GM04503 (cell line): ENCODE measurements around the gene SMIM10L1.
A peak's percentile ranks its signal among the peaks of the same experiment; 100 is the strongest.

ENCODE experiments used
- DNase-seq: peaks from one replicate; pipeline ENCODE4 v3.0.0-alpha.2; 2012; ENCODE audit warnings: low read depth

SMIM10L1 gene

GRCh38 chr12:11171145-11171968, at the start of gene SMIM10L1:
Gene SMIM10L1, plus strand, starts transcription at chr12:11171194. Its CDS starts 163 bp downstream, at chr12:11171357.
- peak; percentile 65 for DNase-seq

DNA sequence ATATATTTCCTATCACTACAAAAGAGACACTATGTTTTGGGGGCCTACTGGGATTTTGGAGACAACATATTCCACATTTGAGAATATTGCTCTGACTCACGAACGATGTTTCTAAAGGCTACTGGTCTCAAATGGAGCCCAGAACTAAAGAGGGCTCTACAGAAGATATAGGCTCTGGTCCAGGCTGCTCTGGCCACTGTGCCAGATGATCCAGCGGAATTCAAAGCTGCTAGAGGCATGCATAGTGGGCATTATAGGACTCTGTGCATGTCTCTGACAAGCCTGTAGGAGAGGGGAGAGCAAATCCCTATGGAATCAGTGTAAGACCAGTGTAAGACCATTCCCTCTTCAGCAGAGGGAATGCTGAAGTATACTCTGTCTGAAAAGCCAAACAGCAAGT, 40.6 kb upstream of the SMIM10L1 start:
- no peak for DNase-seq

- no peak for DNase-seq
Measured at GRCh38 chr12:11130999-11131398, 40.0 kb upstream of the SMIM10L1 start.

GRCh38 chr12:11133162-11133561, 37.8 kb upstream of the SMIM10L1 start:
- DNase-seq = no peak

GRCh38 chr12:11133816-11134215, 37.2 kb upstream of the SMIM10L1 start:
- DNase-seq = peak; percentile 16

DNA sequence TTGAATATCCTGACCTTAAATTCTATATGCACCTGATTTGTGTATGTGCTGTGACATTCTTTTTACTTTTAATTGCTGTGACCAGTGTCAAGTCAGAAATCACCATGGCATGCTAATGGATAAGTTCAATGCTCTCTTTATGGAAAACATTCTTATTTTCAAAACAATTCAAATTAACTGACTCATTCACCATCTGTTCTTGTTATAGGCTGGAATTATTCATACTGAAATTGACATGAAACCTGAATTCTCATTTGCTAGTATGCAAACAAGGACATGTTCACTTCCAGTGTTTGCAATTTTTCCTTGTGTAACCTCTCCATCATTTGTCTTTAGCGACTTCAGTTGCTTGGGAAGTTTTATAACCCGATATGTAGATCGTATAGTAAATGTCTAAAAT, 36.7 kb upstream of the SMIM10L1 start, which contains the start of gene TAS2R30:
TAS2R30 (minus strand) TSS at position 340 of the 400 bp plus-strand sequence. CDS start 400 bp downstream, outside the sequence.
- DNase-seq = no peak

DNA sequence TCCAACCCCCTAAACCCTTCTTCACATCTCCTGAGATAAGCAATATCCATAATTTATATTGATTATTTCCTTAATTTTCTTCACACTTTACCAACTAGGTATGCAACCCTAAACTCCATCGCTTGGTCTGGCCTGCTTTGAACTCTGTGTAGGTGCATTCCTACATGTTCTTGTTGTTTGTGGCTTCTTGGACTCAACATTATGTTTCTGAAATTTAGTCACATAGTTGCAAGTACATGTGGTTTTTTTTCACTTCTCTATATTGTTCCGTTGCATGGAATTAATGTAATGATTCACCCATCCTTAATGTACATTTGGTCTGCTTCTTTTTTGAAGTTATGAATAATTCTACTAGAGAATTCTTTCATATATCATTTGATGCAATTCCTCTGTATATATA, 34.9 kb upstream of the SMIM10L1 start:
- DNase-seq = no peak

GRCh38 chr12:11143352-11143751, 27.6 kb upstream of the SMIM10L1 start:
- no peak for DNase-seq

- no peak for DNase-seq
Measured at GRCh38 chr12:11144297-11144696, 26.7 kb upstream of the SMIM10L1 start.

DNA sequence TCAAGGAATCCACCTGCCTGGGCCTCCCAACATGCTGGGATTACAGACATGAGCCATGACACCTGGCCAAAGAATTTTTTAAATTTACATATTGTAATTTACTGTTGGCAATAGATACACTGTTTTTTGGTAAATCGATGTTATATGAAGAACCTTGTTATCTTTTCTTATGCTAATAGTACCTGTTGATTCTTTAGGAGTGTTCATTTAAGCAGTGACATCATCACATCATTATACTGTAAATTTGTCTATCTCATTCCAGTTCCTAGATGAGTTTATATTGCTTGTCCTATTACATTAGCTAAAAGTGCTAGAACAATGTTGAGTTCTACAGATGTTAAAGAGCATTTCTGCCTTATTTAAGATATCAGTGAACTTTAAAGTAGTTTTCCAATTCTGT, 23.6 kb upstream of the SMIM10L1 start:
- DNase-seq = no peak

GRCh38 chr12:11150832-11151231, 20.2 kb upstream of the SMIM10L1 start:
- DNase-seq = no peak

GRCh38 chr12:11152725-11153124, 18.3 kb upstream of the SMIM10L1 start:
- no peak for DNase-seq

GRCh38 chr12:11154400-11154925, 16.5 kb upstream of the SMIM10L1 start:
- no peak for DNase-seq

DNA sequence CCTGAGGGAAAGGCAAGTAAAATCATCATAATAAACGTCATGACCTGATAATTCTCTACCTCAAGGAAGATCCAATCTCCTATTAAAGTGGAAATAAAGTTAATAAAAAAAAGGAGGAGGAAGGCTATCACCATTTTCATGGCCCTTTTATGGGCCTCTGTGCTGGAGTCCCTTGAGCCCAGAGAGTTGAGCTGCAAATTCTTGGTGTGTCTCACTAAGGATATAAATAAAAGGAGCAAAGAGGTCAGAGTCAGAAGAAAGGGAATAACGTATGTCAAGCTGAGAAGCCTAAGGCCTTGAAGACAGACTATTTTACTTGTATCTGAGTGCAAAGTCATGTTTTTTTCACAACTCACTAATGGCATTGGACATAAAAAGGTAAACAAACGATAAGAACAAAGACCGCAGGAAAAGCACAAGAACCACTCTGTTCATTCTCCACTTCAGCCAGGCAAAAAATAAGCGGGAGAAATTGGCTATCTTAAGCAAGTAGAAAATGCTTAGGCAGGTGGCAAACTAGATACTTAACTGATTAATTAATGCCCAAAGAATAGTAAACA, 12.0 kb upstream of the SMIM10L1 start:
- no peak for DNase-seq

DNA sequence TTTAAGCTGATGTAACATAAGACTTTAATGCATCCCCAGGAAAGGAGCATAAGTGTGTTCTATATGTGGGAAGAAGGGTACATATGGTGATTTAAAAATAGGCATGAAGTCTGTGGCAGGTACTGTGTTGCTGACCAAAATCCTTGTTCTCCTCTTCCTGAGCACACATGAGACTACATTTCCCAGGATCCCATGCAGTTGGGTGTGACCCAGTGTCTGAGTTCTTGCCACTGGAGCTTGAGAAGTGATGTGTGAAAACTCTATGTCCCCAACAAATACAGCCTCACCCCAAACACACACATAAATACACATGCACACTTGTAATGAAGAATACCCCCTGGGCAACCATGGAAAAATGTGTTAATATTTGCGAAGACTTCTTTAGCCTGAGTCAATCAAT, 8.5 kb upstream of the SMIM10L1 start:
- DNase-seq = no peak

- DNase-seq = no peak
Measured at GRCh38 chr12:11164384-11164783, 6.6 kb upstream of the SMIM10L1 start.

- no peak for DNase-seq
Measured at GRCh38 chr12:11166300-11166699, 4.7 kb upstream of the SMIM10L1 start.

DNA sequence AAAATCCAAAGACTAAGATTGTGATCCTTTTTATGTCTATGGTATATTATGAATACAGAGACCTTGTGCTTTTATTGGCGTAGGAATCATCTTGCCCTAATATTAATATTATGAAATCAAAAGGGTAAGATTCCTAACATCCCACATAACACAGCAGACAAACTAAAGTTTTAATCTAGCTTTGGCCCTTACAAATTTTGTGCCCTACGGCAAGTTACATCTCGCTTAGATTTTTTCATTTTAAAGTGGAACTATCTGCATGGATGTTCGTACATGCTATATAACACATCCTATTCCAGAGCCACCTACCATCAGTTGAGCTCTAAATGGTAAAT, 217 bp upstream of the SMIM10L1 start:
- DNase-seq = no peak

DNA sequence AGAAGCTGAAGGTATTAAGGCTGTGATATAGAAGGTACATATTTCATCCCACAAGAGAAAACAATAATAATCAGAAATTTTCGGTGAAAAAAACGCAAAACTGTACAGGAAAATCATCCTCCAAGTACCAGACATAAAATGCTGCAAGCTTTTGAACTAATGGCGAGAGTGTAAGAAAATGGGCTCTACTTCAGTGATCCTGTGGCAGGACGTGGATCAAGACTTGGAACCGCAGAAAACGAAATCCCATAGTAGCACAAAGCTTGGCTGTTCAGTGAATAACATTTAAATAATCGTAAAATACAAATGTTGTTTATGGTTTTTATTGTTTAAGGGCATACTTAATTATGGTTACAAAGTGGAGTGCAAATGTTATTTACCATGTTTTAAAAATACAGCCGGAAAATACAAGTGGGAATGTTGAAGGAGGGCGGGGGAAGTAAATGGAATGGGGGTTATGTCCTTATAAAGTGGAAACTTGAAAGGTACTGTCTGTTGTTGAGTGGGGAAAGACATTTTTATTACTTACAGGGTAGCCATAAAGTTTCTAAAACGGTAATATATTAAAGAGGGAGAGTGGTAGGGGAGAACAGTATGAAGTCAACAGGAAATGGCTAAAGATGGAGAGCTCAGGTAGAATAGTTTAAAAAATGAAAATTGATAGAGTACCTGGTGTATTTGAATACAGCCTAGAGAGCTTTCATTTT, 1.1 kb downstream of the SMIM10L1 start:
- no peak for DNase-seq

DNA sequence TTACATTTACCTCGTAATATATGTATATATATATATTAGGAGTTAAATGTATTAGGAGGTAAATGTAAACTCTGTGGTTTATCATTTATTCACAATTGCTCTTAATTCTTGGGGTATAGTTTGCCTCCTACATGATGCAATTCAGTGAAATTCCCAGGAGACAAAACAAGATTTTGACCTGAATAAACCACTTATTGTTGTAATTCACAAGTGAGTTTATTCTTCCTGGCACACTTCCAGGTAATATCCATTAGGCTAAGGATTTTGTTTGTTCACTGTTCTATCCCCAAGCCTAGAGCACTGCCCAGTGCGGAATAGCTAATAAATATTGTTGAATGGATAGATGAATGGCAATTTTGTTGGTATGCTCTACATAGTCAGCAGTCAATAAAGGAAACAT, 3.0 kb downstream of the SMIM10L1 start:
- DNase-seq = no peak

GRCh38 chr12:11178250-11178649, 7.3 kb downstream of the SMIM10L1 start:
- no peak for DNase-seq

GRCh38 chr12:11182529-11182928, 11.5 kb downstream of the SMIM10L1 start:
- no peak for DNase-seq

DNA sequence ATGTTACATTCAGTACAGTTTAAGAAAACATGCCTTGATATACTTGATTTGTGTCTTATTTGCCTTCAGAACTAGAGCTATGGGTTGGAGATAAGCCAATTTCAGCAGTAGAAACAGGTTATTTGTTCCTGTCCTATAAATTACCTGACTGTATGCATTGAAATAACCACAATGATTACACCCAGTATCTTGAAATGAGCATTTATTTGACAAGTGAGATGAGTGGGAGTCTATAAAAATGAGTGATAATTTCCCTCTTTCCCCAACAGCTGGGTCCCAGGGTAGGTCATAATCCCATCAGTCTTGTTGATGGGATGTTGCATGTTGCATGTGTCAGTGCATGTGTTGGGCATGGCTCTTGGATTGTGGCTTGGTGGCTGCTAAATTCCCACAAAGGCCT, 12.0 kb downstream of the SMIM10L1 start:
- DNase-seq = no peak
